Tibial nerve (tissue), 4 donors: Measurements from ENCODE around the gene CLDN19. TPM values are rescaled to one million over a fixed set of nuclear protein-coding genes. Genes with fewer than 3 reads are reported as not detected.
A peak's percentile ranks its signal among the peaks of the same experiment; 100 is the strongest.

Experiments
- DNase-seq, 2 donors: peaks; one replicate each; pipeline ENCODE4 v3.0.0-alpha.2; 2019; ENCODE audit warnings: low spot score in 2 of 2
- H3K27ac ChIP-seq, 4 donors: fragments of 200-600 bp; sonication (generic) in 3 of 4; one replicate each; pipeline ENCODE4 v1.5.1; 2017 to 2019; ENCODE audit warnings: mild to moderate bottlenecking in 1 of 4
- H3K27me3 ChIP-seq, 2 donors: fragments of 200-600 bp; sonication (generic) in 1 of 2; one replicate each; pipeline versions ENCODE4 v1.5.1 to v1.6.0; 2017 to 2019
- H3K36me3 ChIP-seq, 3 donors: fragments of 200-600 bp; sonication (generic); one replicate each; pipeline ENCODE4 v1.5.1; 2018 to 2019
- H3K4me1 ChIP-seq, 4 donors: fragments of 200-600 bp; sonication (generic) in 3 of 4; one replicate each; pipeline ENCODE4 v1.5.1; 2017 to 2019
- H3K4me3 ChIP-seq, 4 donors: fragments of 200-600 bp; sonication (generic) in 3 of 4; one replicate each; pipeline ENCODE4 v1.5.1; 2017 to 2019; ENCODE audit warnings: mild to moderate bottlenecking in 1 of 4, moderate library complexity in 1 of 4
- H3K9me3 ChIP-seq, 4 donors: fragments of 200-600 bp; sonication (generic) in 3 of 4; one replicate each; pipeline ENCODE4 v1.5.1; 2017 to 2019
- EP300 ChIP-seq, 2 donors: sonication (generic); formaldehyde crosslinking; IDR thresholded peaks; one replicate each; pipeline ENCODE4 v1.6.1; 2017; ENCODE audit warnings: antibody characterized with exemption in 2 of 2, mild to moderate bottlenecking in 1 of 2
- POLR2A ChIP-seq, 2 donors: fragments of 450-650 bp; IDR thresholded peaks; one replicate each; pipeline ENCODE4 v1.6.1; 2017; ENCODE audit warnings: antibody characterized with exemption in 2 of 2, mild to moderate bottlenecking in 2 of 2, moderate library complexity in 2 of 2
- WGBS, 2 donors: methylation state at CpG; one replicate each; pipeline ENCODE4 v1.1.5; 2018; 5-methylcytosine and 5-hydroxymethylcytosine counted together
- total RNA-seq, 4 donors: library from RNA; depleted of rRNA; stranded (reverse); fragments of >200 nt; gene quantifications; one replicate each; pipeline ENCODE4 v1.1.0, GENCODE V29; 2016
- TF ChIP-seq, protein P1 (sequence below), 5 experiments: fragments of 200-600 bp in 3 of 5; fragments of 450-650 bp in 2 of 5; sonication (generic) in 3 of 5; IDR thresholded peaks; one replicate each; pipeline ENCODE4 v1.5.1; 2016 to 2019; ENCODE audit warnings: antibody characterized with exemption in 5 of 5, mild to moderate bottlenecking in 3 of 5, moderate library complexity in 2 of 5

Gene CLDN19
- total RNA-seq, 4 donors from 2014 or later = 136 to 259 (median 218) TPM

DNA sequence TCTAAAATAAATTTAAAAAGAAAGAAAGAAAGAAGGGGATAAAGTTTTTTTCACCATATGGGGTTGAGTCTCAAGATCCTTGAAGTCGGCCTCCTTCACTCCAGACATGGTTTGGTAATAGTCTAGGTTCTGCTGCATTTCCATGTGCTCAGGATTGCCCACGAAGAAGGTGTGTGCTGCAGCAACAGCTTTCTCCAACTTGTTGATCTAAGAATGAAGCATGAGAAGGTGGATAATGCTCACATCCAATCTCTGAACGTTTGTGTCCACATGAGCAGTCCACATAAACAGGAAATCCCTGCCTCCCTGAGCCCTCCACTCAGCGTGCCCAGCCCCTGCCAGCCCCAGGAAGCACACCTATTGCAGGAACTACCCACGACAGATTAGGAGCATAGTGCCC is 22.2 kb upstream of the CLDN19 start:
- H3K27ac ChIP-seq = peak overlapping the region in 2 of 4 donors; percentile 38 to 60
- peaks cover 0 to 48% (median 20%) of the 10 kb centered on the region in 4 donors for H3K4me1 ChIP-seq
- no peak for TF ChIP-seq EP300 (IDR thresholded peaks at IDR 0.05)
- TF ChIP-seq POLR2A (IDR thresholded peaks at IDR 0.05) = no peak
- TF ChIP-seq, protein P1, sequence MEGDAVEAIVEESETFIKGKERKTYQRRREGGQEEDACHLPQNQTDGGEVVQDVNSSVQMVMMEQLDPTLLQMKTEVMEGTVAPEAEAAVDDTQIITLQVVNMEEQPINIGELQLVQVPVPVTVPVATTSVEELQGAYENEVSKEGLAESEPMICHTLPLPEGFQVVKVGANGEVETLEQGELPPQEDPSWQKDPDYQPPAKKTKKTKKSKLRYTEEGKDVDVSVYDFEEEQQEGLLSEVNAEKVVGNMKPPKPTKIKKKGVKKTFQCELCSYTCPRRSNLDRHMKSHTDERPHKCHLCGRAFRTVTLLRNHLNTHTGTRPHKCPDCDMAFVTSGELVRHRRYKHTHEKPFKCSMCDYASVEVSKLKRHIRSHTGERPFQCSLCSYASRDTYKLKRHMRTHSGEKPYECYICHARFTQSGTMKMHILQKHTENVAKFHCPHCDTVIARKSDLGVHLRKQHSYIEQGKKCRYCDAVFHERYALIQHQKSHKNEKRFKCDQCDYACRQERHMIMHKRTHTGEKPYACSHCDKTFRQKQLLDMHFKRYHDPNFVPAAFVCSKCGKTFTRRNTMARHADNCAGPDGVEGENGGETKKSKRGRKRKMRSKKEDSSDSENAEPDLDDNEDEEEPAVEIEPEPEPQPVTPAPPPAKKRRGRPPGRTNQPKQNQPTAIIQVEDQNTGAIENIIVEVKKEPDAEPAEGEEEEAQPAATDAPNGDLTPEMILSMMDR (IDR thresholded peaks at IDR 0.05) = no peak
- 50 to 51% methylated on average over 5 of the region's 5 CpGs for WGBS, 2 donors
- no peak for DNase-seq
- H3K36me3 ChIP-seq = peaks cover 0 to 49% (median 12%) of the 10 kb centered on the region in 3 donors
- H3K9me3 ChIP-seq = no peaks in the 10 kb centered on the region
- no peak overlapping the region for H3K4me3 ChIP-seq
- no peaks in the 10 kb centered on the region for H3K27me3 ChIP-seq

DNA sequence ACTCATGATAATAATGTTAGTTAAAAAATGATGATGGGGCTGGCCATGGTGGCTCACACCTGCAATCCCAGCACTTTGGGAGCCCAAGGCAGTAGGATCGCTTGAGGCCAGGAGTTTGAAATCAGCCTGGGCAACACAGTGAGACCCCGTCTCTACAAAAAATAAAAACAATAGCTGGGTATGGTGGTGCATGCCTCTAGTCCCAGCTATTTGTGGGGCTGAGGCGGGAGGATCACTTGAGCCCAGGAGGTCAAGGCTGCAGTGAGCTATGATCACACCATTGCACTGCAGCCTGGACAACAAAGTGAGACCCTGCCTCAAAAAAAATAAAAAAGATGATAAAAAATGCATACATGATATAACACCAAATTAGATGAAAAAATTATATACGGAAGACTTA is 21.5 kb upstream of the CLDN19 start:
- Histone ChIP-seq H3K9me3 (no peaks in the 10 kb centered on the region), H3K27ac (no peak overlapping the region), H3K4me1 (peaks cover 0 to 53% (median 20%) of the 10 kb centered on the region in 4 donors), H3K36me3 (peaks cover 0 to 56% (median 12%) of the 10 kb centered on the region in 3 donors), H3K27me3 (no peaks in the 10 kb centered on the region), H3K4me3 (no peak overlapping the region)
- WGBS, 2 donors = 95 to 96% methylated on average over 4 of the region's 4 CpGs
- DNase-seq = no peak
- TF ChIP-seq POLR2A (IDR thresholded peaks at IDR 0.05) (no peak), EP300 (IDR thresholded peaks at IDR 0.05) (no peak)
- TF ChIP-seq, protein P1 (IDR thresholded peaks at IDR 0.05) = no peak

DNA sequence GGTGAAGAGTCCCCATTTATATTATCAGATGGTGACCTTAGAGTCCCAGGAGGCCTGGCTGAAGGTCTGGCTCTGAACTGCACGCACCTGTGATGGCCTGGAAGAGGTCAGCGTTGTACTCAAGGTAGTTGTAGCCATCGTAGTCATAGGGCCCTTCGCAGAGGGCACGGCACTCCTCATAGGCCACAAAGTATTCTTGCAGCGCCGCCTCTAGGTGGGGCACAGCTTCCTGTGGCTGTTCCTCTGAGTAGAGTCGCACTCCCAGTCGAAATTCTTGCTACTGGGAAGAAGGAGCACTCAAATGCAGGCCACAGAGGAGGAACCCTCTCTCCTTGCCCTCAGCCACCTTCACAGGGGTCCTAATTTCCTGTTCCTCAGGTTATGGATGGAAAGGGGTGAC is 19.1 kb upstream of the CLDN19 start:
- no peaks in the 10 kb centered on the region for H3K9me3 ChIP-seq
- peaks cover 0 to 42% (median 6%) of the 10 kb centered on the region in 4 donors for H3K4me1 ChIP-seq
- no peak for TF ChIP-seq EP300 (IDR thresholded peaks at IDR 0.05)
- TF ChIP-seq, protein P1 (IDR thresholded peaks at IDR 0.05) = no peak
- TF ChIP-seq POLR2A (IDR thresholded peaks at IDR 0.05) = no peak
- H3K4me3 ChIP-seq = no peak overlapping the region
- WGBS, 2 donors = 60 to 71% methylated on average over 8 to 9 of the region's 9 CpGs
- peak overlapping the region in 2 of 4 donors; percentile 11 for H3K27ac ChIP-seq
- no peaks in the 10 kb centered on the region for H3K27me3 ChIP-seq
- peaks cover 4 to 80% (median 23%) of the 10 kb centered on the region in 3 donors for H3K36me3 ChIP-seq
- DNase-seq = no peak

DNA sequence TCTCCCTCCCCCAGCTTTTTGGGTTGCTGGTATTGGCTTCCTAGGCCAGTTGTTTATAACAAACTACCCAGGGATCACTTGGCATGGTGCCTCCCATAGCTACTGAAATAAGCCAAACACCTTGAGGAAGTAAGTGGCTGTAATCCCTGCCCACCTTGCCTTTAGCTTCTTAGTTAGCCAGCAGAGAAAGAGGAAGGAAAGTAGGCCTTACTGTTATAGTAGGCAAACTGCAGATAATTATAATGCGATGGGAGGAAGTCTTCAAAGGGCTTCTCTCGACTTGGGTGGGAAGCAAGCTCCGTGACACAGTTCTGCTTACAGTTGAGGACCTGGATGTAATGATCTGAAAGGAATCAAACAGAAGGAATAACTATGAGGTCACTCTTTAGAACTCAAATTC is 18.6 kb upstream of the CLDN19 start:
- no peak for TF ChIP-seq POLR2A (IDR thresholded peaks at IDR 0.05)
- no peak for TF ChIP-seq EP300 (IDR thresholded peaks at IDR 0.05)
- TF ChIP-seq, protein P1 (IDR thresholded peaks at IDR 0.05) = no peak
- peaks cover 0 to 37% (median 4%) of the 10 kb centered on the region in 4 donors for H3K4me1 ChIP-seq
- peak overlapping the region in 1 of 4 donors; percentile 11 for H3K27ac ChIP-seq
- no peak for DNase-seq
- 60 to 66% methylated on average over 3 of the region's 3 CpGs for WGBS, 2 donors
- H3K27me3 ChIP-seq = no peaks in the 10 kb centered on the region
- no peaks in the 10 kb centered on the region for H3K9me3 ChIP-seq
- H3K4me3 ChIP-seq = no peak overlapping the region
- H3K36me3 ChIP-seq = peaks cover 5 to 85% (median 25%) of the 10 kb centered on the region in 3 donors

DNA sequence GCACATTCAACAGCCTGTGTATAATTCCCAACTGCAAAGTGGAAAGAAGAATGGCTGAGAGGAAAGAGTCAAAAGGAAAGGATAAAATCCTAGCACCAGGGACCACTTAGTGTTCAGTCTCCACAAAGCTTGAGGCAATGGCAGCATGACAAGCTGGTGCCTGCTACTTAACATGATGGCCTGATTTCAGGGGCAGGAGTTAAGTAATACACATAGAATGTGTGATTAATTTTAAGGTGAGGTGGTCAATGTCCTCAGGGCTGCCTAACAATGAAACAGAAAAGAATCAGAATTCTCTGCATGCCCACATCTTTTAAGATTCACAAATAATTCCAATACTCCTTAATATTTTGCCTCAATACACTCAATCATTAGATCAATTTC is 17.8 kb upstream of the CLDN19 start:
- no peak overlapping the region for H3K4me3 ChIP-seq
- H3K9me3 ChIP-seq = no peaks in the 10 kb centered on the region
- H3K27me3 ChIP-seq = no peaks in the 10 kb centered on the region
- H3K36me3 ChIP-seq = peaks cover 5 to 92% (median 25%) of the 10 kb centered on the region in 3 donors
- no peak for DNase-seq
- no peak overlapping the region for H3K27ac ChIP-seq
- H3K4me1 ChIP-seq = peaks cover 0 to 31% (median 3%) of the 10 kb centered on the region in 4 donors
- TF ChIP-seq EP300 (IDR thresholded peaks at IDR 0.05) (no peak), POLR2A (IDR thresholded peaks at IDR 0.05) (no peak)
- TF ChIP-seq, protein P1 (IDR thresholded peaks at IDR 0.05) = no peak
